HepG2 (cell line): Measurements from ENCODE around the gene ZNF341. TPM values are rescaled to one million over a fixed set of nuclear protein-coding genes. Genes with fewer than 3 reads are reported as not detected.

Experiments
- HNRNPL ChIP-seq: fragments of 200-400 bp; formaldehyde crosslinking; IDR thresholded peaks from 2 replicates; pipeline ENCODE4 v1.6.1; 2017; ENCODE audit warnings: mild to moderate bottlenecking, low read depth, low read length
- IRF2 ChIP-seq: IDR thresholded peaks from 2 replicates; pipeline ENCODE4 v1.6.1; 2018; ENCODE audit warnings: missing genetic modification reagents, missing compliant biosample characterization
- JUND ChIP-seq: sonication (generic); formaldehyde crosslinking; IDR thresholded peaks from 2 replicates; pipeline ENCODE4 v1.8.0; 2022; ENCODE audit warnings: mild to moderate bottlenecking, missing genetic modification reagents
- KDM3A ChIP-seq: IDR thresholded peaks from 2 replicates; pipeline ENCODE4 v1.6.1; 2018; ENCODE audit warnings: low read depth, missing compliant biosample characterization
- MED1 ChIP-seq: sonication (generic); formaldehyde crosslinking; IDR thresholded peaks from 2 replicates; pipeline ENCODE4 v1.4.0; 2020; ENCODE audit warnings: missing genetic modification reagents
- NCOR1 ChIP-seq: fragments of 200-600 bp; sonication (generic); IDR thresholded peaks from 2 replicates; pipeline ENCODE4 v1.7.0; 2017; ENCODE audit warnings: antibody characterized with exemption, low read length, borderline replicate concordance
- PHF5A ChIP-seq: IDR thresholded peaks from one replicate; pipeline ENCODE4 v1.6.1; 2018; ENCODE audit warnings: low read depth, missing genetic modification reagents; ENCODE audit not compliant: unreplicated experiment
- TBL1XR1 ChIP-seq: fragments of 150-350 bp; IDR thresholded peaks from 2 replicates; pipeline ENCODE4 v1.6.1; 2014; ENCODE audit warnings: borderline replicate concordance, low read length; ENCODE audit not compliant: partially characterized antibody
- ZNF256 ChIP-seq: sonication (generic); formaldehyde crosslinking; conservative IDR thresholded peaks from 2 replicates; pipeline ENCODE4 v1.4.0; 2020; ENCODE audit warnings: missing genetic modification reagents
- ZNF350 ChIP-seq: sonication (generic); formaldehyde crosslinking; IDR thresholded peaks from 2 replicates; pipeline ENCODE4 v1.4.0; 2020; ENCODE audit warnings: mild to moderate bottlenecking, low read depth, missing genetic modification reagents, borderline replicate concordance
- ZNF451 ChIP-seq: sonication (generic); formaldehyde crosslinking; IDR thresholded peaks from 2 replicates; pipeline ENCODE4 v1.5.0; 2020; ENCODE audit warnings: mild to moderate bottlenecking, missing genetic modification reagents
- ZNF567 ChIP-seq: sonication (generic); formaldehyde crosslinking; IDR thresholded peaks from 2 replicates; pipeline ENCODE4 v1.8.1; 2023; ENCODE audit warnings: mild to moderate bottlenecking, missing genetic modification reagents, borderline replicate concordance
- ZNF678 ChIP-seq: sonication (generic); formaldehyde crosslinking; IDR thresholded peaks from 2 replicates; pipeline ENCODE4 v1.4.0; 2020; ENCODE audit warnings: mild to moderate bottlenecking, missing genetic modification reagents
- ZNF776 ChIP-seq: sonication (generic); formaldehyde crosslinking; IDR thresholded peaks from 2 replicates; pipeline ENCODE4 v1.4.0; 2020; ENCODE audit warnings: mild to moderate bottlenecking, missing genetic modification reagents
- ZSCAN29 ChIP-seq: sonication (generic); formaldehyde crosslinking; conservative IDR thresholded peaks from 2 replicates; pipeline ENCODE4 v1.4.0; 2020; ENCODE audit warnings: mild to moderate bottlenecking, missing genetic modification reagents
- polyA plus RNA-seq, 8 experiments: library from polyadenylated mRNA; depleted of rRNA in 3 of 8; stranded (reverse) in 7 of 8; unstranded in 1 of 8; fragments of >200 nt; fragmentation: Illumina TruSeq in 4 of 8; extraction: Trizol in 4 of 8; gene quantifications; 2 replicates each; pipeline versions ENCODE4 v1.2.1 to v1.2.3, GENCODE V29; 2011 to 2016; ENCODE audit warnings: low read depth in 4 of 8, missing spikeins in 1 of 8, mixed read lengths in 1 of 8; ENCODE audit not compliant: insufficient read depth in 1 of 8
- total RNA-seq, 5 experiments: library from RNA; depleted of rRNA; stranded (reverse); fragments of >200 nt; fragmentation: Illumina TruSeq; extraction: Trizol; gene quantifications; 2 replicates each; pipeline ENCODE4 v1.2.3, GENCODE V29; 2016; ENCODE audit warnings: low read depth in 1 of 5
- TF ChIP-seq, protein P1 (sequence below): sonication (generic); formaldehyde crosslinking; IDR thresholded peaks from 2 replicates; pipeline ENCODE4 v1.4.0; 2020; ENCODE audit warnings: missing genetic modification reagents
- TF ChIP-seq, protein P2 (sequence below): sonication (generic); formaldehyde crosslinking; IDR thresholded peaks from 2 replicates; pipeline ENCODE4 v1.4.0; 2020; ENCODE audit warnings: mild to moderate bottlenecking, missing genetic modification reagents
- TF ChIP-seq, protein P3 (sequence below): sonication (generic); formaldehyde crosslinking; IDR thresholded peaks from 2 replicates; pipeline ENCODE4 v1.4.0; 2020; ENCODE audit warnings: low read depth, mild to moderate bottlenecking, missing genetic modification reagents
- TF ChIP-seq, protein P4 (sequence below): IDR thresholded peaks from 2 replicates; pipeline ENCODE4 v1.6.1; 2016; ENCODE audit warnings: missing compliant biosample characterization, missing genetic modification reagents, borderline replicate concordance

ZNF341 gene
- total and polyA plus RNA-seq, 2 of the 13 experiments (the other 11 are each of a cell fraction or from before 2014, with no cell fraction given) = 1.1 to 2.2 TPM

DNA sequence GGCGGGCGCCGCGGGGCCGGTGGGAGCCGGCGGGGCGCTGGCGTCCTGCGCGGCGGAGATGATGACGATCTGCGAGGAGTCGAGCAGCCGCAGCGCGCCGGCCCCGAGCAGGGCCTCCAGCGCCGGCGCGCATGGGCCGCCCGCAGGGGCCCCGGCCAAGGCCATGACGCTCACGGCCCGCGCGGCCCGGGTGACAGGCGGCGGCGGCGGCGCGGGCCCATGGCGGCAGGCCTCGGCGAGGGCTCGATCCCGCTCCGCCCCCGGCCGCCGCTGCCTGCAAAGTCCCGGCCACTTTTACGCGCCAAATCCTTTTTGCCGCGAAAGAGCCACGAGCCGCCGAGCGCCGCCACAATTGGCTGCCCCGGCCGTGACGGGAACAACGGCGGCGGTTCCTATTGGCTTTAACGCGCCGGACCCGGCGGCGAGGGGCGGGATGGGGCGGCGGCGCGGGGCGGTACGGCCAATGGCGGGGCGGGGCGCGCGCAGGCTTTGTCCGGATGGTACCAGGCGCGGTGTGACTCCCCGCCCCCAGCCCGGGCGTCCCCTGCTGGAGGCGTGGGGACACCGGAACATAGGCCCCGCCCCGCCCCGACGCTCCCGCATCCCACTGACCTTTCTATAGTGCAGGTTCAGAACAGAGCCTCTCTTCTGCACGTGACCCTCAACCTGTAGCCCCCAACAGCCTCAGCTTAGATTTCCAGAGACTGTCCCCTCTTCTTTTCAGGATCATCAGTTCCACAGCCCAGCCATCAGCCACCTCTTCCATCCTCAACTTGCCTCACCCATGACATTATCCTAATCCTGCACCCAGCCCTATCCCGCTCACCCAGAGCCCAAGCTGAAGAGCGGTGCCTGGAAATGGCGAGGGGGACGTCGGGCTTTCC, 45.5 kb upstream of the ZNF341 start, which contains the start of gene E2F1 (continued):
- TF ChIP-seq, protein P1, sequence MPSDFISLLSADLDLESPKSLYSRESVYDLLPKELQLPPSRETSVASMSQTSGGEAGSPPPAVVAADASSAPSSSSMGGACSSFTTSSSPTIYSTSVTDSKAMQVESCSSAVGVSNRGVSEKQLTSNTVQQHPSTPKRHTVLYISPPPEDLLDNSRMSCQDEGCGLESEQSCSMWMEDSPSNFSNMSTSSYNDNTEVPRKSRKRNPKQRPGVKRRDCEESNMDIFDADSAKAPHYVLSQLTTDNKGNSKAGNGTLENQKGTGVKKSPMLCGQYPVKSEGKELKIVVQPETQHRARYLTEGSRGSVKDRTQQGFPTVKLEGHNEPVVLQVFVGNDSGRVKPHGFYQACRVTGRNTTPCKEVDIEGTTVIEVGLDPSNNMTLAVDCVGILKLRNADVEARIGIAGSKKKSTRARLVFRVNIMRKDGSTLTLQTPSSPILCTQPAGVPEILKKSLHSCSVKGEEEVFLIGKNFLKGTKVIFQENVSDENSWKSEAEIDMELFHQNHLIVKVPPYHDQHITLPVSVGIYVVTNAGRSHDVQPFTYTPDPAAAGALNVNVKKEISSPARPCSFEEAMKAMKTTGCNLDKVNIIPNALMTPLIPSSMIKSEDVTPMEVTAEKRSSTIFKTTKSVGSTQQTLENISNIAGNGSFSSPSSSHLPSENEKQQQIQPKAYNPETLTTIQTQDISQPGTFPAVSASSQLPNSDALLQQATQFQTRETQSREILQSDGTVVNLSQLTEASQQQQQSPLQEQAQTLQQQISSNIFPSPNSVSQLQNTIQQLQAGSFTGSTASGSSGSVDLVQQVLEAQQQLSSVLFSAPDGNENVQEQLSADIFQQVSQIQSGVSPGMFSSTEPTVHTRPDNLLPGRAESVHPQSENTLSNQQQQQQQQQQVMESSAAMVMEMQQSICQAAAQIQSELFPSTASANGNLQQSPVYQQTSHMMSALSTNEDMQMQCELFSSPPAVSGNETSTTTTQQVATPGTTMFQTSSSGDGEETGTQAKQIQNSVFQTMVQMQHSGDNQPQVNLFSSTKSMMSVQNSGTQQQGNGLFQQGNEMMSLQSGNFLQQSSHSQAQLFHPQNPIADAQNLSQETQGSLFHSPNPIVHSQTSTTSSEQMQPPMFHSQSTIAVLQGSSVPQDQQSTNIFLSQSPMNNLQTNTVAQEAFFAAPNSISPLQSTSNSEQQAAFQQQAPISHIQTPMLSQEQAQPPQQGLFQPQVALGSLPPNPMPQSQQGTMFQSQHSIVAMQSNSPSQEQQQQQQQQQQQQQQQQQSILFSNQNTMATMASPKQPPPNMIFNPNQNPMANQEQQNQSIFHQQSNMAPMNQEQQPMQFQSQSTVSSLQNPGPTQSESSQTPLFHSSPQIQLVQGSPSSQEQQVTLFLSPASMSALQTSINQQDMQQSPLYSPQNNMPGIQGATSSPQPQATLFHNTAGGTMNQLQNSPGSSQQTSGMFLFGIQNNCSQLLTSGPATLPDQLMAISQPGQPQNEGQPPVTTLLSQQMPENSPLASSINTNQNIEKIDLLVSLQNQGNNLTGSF (CRISPR knock-in tag) = peak; percentile 97
- TF ChIP-seq ZNF678 (CRISPR knock-in tag) = no peak
- TF ChIP-seq ZNF776 = peak; percentile 93
- TF ChIP-seq, protein P2, sequence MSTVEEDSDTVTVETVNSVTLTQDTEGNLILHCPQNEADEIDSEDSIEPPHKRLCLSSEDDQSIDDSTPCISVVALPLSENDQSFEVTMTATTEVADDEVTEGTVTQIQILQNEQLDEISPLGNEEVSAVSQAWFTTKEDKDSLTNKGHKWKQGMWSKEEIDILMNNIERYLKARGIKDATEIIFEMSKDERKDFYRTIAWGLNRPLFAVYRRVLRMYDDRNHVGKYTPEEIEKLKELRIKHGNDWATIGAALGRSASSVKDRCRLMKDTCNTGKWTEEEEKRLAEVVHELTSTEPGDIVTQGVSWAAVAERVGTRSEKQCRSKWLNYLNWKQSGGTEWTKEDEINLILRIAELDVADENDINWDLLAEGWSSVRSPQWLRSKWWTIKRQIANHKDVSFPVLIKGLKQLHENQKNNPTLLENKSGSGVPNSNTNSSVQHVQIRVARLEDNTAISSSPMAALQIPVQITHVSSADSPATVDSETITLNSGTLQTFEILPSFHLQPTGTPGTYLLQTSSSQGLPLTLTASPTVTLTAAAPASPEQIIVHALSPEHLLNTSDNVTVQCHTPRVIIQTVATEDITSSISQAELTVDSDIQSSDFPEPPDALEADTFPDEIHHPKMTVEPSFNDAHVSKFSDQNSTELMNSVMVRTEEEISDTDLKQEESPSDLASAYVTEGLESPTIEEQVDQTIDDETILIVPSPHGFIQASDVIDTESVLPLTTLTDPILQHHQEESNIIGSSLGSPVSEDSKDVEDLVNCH (CRISPR knock-in tag) = no peak
- TF ChIP-seq ZNF350 (CRISPR knock-in tag) = peak; percentile 7; the same call in 1 of the 2 replicates
- peak; percentile 55; the same call in 1 of the 2 replicates for TF ChIP-seq IRF2
- TF ChIP-seq JUND (CRISPR knock-in tag) = no peak
- TF ChIP-seq PHF5A (CRISPR knock-in tag) = peak; percentile 70
- peak; percentile 85 for TF ChIP-seq ZNF256 (CRISPR knock-in tag)
- peak; percentile 60; the same call in 1 of the 2 replicates for TF ChIP-seq ZNF567 (CRISPR knock-in tag)
- no peak for TF ChIP-seq NCOR1
- 0 out of 2 replicates have a peak, but pooled peaks have one; percentile 38 for TF ChIP-seq MED1 (CRISPR knock-in tag)
- TF ChIP-seq, protein P3, sequence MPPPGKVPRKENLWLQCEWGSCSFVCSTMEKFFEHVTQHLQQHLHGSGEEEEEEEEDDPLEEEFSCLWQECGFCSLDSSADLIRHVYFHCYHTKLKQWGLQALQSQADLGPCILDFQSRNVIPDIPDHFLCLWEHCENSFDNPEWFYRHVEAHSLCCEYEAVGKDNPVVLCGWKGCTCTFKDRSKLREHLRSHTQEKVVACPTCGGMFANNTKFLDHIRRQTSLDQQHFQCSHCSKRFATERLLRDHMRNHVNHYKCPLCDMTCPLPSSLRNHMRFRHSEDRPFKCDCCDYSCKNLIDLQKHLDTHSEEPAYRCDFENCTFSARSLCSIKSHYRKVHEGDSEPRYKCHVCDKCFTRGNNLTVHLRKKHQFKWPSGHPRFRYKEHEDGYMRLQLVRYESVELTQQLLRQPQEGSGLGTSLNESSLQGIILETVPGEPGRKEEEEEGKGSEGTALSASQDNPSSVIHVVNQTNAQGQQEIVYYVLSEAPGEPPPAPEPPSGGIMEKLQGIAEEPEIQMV (CRISPR knock-in tag) = peak; percentile 58
- TF ChIP-seq ZNF451 = no peak
- 0 out of 2 replicates have a peak, but pooled peaks have one; percentile 36 for TF ChIP-seq KDM3A (CRISPR knock-in tag)
- no peak for TF ChIP-seq HNRNPL
- TF ChIP-seq TBL1XR1 = no peak
- no peak for TF ChIP-seq ZSCAN29 (CRISPR knock-in tag)
- TF ChIP-seq, protein P4, sequence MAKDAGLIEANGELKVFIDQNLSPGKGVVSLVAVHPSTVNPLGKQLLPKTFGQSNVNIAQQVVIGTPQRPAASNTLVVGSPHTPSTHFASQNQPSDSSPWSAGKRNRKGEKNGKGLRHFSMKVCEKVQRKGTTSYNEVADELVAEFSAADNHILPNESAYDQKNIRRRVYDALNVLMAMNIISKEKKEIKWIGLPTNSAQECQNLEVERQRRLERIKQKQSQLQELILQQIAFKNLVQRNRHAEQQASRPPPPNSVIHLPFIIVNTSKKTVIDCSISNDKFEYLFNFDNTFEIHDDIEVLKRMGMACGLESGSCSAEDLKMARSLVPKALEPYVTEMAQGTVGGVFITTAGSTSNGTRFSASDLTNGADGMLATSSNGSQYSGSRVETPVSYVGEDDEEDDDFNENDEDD (CRISPR knock-in tag) = peak; percentile 99
